HEK293 (cell line): ENCODE results near the gene GHITM.

Source experiments
- CTCF ChIA-PET: fragments of 350-600 bp; formaldehyde crosslinking; extraction: SDS; loops from one replicate; lab custom pipeline; 2021; ENCODE audit warnings: antibody characterized with exemption; lab: Yijun Ruan, JAX
- POLR2A ChIA-PET: fragments of 300-600 bp; formaldehyde crosslinking; extraction: SDS; loops from one replicate; lab custom pipeline; 2020; ENCODE audit warnings: antibody characterized with exemption, inconsistent platforms; lab: Yijun Ruan, JAX
- H3K27ac ChIP-seq: fragments of 200-500 bp; sonication (Bioruptor generic); 2 replicates; pipeline ENCODE4 v1.5.1; 2014; ENCODE audit warnings: low read depth, low read length, control low read depth, inconsistent platforms; ENCODE audit errors: extremely low read depth
- H3K36me3 ChIP-seq, 2 experiments: fragments of 200-500 bp in 1 of 2; sonication (Bioruptor generic) in 1 of 2; 1 replicate in 1 of 2; 2 replicates in 1 of 2; pipeline ENCODE4 v1.5.1; 2014 to 2017; ENCODE audit warnings: inconsistent platforms in 2 of 2, low read length in 2 of 2; ENCODE audit not compliant: control insufficient read depth in 2 of 2, insufficient read depth in 1 of 2
- H3K4me1 ChIP-seq: fragments of 200-500 bp; sonication (Bioruptor generic); 2 replicates; pipeline ENCODE4 v1.5.1; 2014; ENCODE audit warnings: mild to moderate bottlenecking, low read length, inconsistent platforms; ENCODE audit not compliant: control insufficient read depth, insufficient read depth
- H3K4me3 ChIP-seq: 2 replicates; pipeline ENCODE4 v1.5.1; 2011; ENCODE audit warnings: low read depth, mild to moderate bottlenecking, control low read depth, low read length, moderate library complexity
- H3K9me3 ChIP-seq: fragments of 200-500 bp; sonication (Bioruptor generic); 2 replicates; pipeline ENCODE4 v1.5.1; 2014; ENCODE audit warnings: low read depth, low read length, inconsistent platforms; ENCODE audit not compliant: control insufficient read depth, insufficient read depth
- GFI1B ChIP-seq: fragments of 450-650 bp; formaldehyde crosslinking; IDR thresholded peaks from 2 replicates; pipeline ENCODE4 v1.5.1; 2016; ENCODE audit warnings: missing biosample characterization, missing genetic modification characterization
- HOXC10 ChIP-seq: sonication (generic); formaldehyde crosslinking; IDR thresholded peaks from 2 replicates; pipeline ENCODE4 v1.8.1; 2023; ENCODE audit warnings: mild to moderate bottlenecking, missing genetic modification reagents
- SP2 ChIP-seq: fragments of 450-650 bp; formaldehyde crosslinking; IDR thresholded peaks from 2 replicates; pipeline ENCODE4 v1.5.1; 2016; ENCODE audit warnings: missing biosample characterization, missing genetic modification characterization
- WT1 ChIP-seq: fragments of 450-650 bp; formaldehyde crosslinking; IDR thresholded peaks from 2 replicates; pipeline ENCODE4 v1.5.1; 2016; ENCODE audit warnings: missing biosample characterization, missing genetic modification characterization
- YY1 ChIP-seq: fragments of 450-650 bp; formaldehyde crosslinking; IDR thresholded peaks from 2 replicates; pipeline ENCODE4 v1.5.1; 2018; ENCODE audit warnings: missing biosample characterization, missing genetic modification characterization
- ZBTB8A ChIP-seq: fragments of 450-650 bp; formaldehyde crosslinking; IDR thresholded peaks from 2 replicates; pipeline ENCODE4 v1.5.1; 2016; ENCODE audit warnings: missing biosample characterization, missing genetic modification characterization
- ZNF132 ChIP-seq: fragments of 450-650 bp; formaldehyde crosslinking; IDR thresholded peaks from 2 replicates; pipeline ENCODE4 v1.5.1; 2017; ENCODE audit warnings: missing biosample characterization, missing genetic modification characterization, borderline replicate concordance
- ZNF157 ChIP-seq: fragments of 450-650 bp; formaldehyde crosslinking; IDR thresholded peaks from 2 replicates; pipeline ENCODE4 v1.5.1; 2016; ENCODE audit warnings: missing biosample characterization, missing genetic modification characterization
- ZNF16 ChIP-seq: fragments of 450-650 bp; formaldehyde crosslinking; IDR thresholded peaks from 2 replicates; pipeline ENCODE4 v1.5.1; 2016; ENCODE audit warnings: low read depth, missing biosample characterization, missing genetic modification characterization
- ZNF24 ChIP-seq: fragments of 450-650 bp; formaldehyde crosslinking; IDR thresholded peaks from 2 replicates; pipeline ENCODE4 v1.5.1; 2016; ENCODE audit warnings: missing biosample characterization, missing genetic modification characterization
- ZNF311 ChIP-seq: fragments of 450-650 bp; formaldehyde crosslinking; IDR thresholded peaks from 2 replicates; pipeline ENCODE4 v1.5.1; 2017; ENCODE audit warnings: missing biosample characterization, missing genetic modification characterization, borderline replicate concordance
- ZNF404 ChIP-seq: fragments of 450-650 bp; formaldehyde crosslinking; IDR thresholded peaks from 2 replicates; pipeline ENCODE4 v1.5.1; 2017; ENCODE audit warnings: missing biosample characterization, missing genetic modification characterization
- ZNF416 ChIP-seq: fragments of 450-650 bp; formaldehyde crosslinking; IDR thresholded peaks from 2 replicates; pipeline ENCODE4 v1.5.1; 2016; ENCODE audit warnings: missing biosample characterization, missing genetic modification characterization
- ZNF449 ChIP-seq: fragments of 450-650 bp; formaldehyde crosslinking; IDR thresholded peaks from 2 replicates; pipeline ENCODE4 v1.5.1; 2017; ENCODE audit warnings: missing biosample characterization, mild to moderate bottlenecking, missing genetic modification characterization, moderate library complexity
- ZNF513 ChIP-seq: fragments of 450-650 bp; IDR thresholded peaks from 2 replicates; pipeline ENCODE4 v1.5.1; 2018; ENCODE audit warnings: missing biosample characterization, missing genetic modification characterization
- ZNF514 ChIP-seq: fragments of 450-650 bp; formaldehyde crosslinking; IDR thresholded peaks from 2 replicates; pipeline ENCODE4 v1.5.1; 2016; ENCODE audit warnings: missing biosample characterization, missing genetic modification characterization
- ZNF580 ChIP-seq: fragments of 450-650 bp; formaldehyde crosslinking; IDR thresholded peaks from 2 replicates; pipeline ENCODE4 v1.5.1; 2016; ENCODE audit warnings: missing biosample characterization, missing genetic modification characterization
- ZNF623 ChIP-seq: fragments of 450-650 bp; formaldehyde crosslinking; IDR thresholded peaks from 2 replicates; pipeline ENCODE4 v1.5.1; 2016; ENCODE audit warnings: missing biosample characterization, missing genetic modification characterization
- ZNF677 ChIP-seq: fragments of 450-650 bp; IDR thresholded peaks from 2 replicates; pipeline ENCODE4 v1.5.0; 2018; ENCODE audit warnings: missing biosample characterization, mild to moderate bottlenecking, missing genetic modification characterization, moderate library complexity
- ZNF837 ChIP-seq: fragments of 450-650 bp; formaldehyde crosslinking; IDR thresholded peaks from 2 replicates; pipeline ENCODE4 v1.5.1; 2016; ENCODE audit warnings: missing biosample characterization, missing genetic modification characterization
- ZSCAN4 ChIP-seq: fragments of 450-650 bp; formaldehyde crosslinking; IDR thresholded peaks from 2 replicates; pipeline ENCODE4 v1.5.1; 2017; ENCODE audit warnings: missing biosample characterization, missing genetic modification characterization
- TF ChIP-seq, protein P1 (sequence below): sonication (generic); formaldehyde crosslinking; IDR thresholded peaks from 2 replicates; pipeline ENCODE4 v1.8.1; 2022; ENCODE audit warnings: mild to moderate bottlenecking, moderate library complexity, missing genetic modification reagents
- TF ChIP-seq, protein P2 (sequence below): fragments of 450-650 bp; formaldehyde crosslinking; IDR thresholded peaks from 2 replicates; pipeline ENCODE4 v1.5.1; 2016; ENCODE audit warnings: missing biosample characterization, missing genetic modification characterization, low read depth
- TF ChIP-seq, protein P3 (sequence below): fragments of 450-650 bp; formaldehyde crosslinking; IDR thresholded peaks from 2 replicates; pipeline ENCODE4 v1.5.1; 2016; ENCODE audit warnings: missing biosample characterization, missing genetic modification characterization

The GHITM gene

DNA sequence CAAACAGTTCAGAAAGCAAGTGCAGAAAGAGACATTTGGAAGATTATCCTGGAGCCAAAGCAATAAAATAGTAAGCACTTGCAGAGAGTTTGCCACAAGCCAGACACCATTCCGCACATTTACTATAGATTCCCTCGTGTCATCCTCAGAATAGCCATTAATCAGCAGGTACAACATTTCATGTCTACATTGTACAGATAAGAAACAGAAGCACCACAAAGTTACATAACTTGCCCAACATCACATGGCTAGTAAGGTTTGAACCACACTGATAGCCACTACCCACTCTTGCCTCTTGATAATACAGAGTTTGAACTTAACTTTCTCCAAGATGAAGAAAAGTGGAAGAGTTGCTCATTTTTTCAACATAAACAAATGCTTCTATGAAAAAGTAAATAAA lies 40.6 kb upstream of the GHITM start:
- TF ChIP-seq ZNF837 (no peak), ZNF513 (tag by site-specific recombination) (no peak), ZNF677 (no peak), ZBTB8A (tag by site-specific recombination) (no peak), SP2 (tag by site-specific recombination) (no peak), ZNF132 (tag by site-specific recombination) (no peak), ZNF623 (tag by site-specific recombination) (no peak), ZNF16 (tag by site-specific recombination) (no peak), ZNF157 (tag by site-specific recombination) (no peak)
- TF ChIP-seq, protein P1, sequence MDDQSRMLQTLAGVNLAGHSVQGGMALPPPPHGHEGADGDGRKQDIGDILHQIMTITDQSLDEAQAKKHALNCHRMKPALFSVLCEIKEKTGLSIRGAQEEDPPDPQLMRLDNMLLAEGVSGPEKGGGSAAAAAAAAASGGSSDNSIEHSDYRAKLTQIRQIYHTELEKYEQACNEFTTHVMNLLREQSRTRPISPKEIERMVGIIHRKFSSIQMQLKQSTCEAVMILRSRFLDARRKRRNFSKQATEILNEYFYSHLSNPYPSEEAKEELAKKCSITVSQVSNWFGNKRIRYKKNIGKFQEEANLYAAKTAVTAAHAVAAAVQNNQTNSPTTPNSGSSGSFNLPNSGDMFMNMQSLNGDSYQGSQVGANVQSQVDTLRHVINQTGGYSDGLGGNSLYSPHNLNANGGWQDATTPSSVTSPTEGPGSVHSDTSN (CRISPR knock-in tag): no peak
- CTCF ChIA-PET: interaction anchor here (0.5 kb wide), 1 partner anchor 100 kb away, joined by 5 read pairs; no protein-coding TSS in a partner anchor
- Histone ChIP-seq H3K36me3 (no peaks in the 10 kb centered on the region), H3K4me1 (no peaks in the 10 kb centered on the region), H3K27ac (no peak overlapping the region), H3K4me3 (no peak overlapping the region), H3K9me3 (no peaks in the 10 kb centered on the region)
- POLR2A ChIA-PET: no interaction called here

- no peaks in the 10 kb centered on the region for H3K4me1 ChIP-seq
- POLR2A ChIA-PET: no interaction called here
- no peaks in the 10 kb centered on the region for H3K36me3 ChIP-seq
- no peak overlapping the region for H3K4me3 ChIP-seq
- no peaks in the 10 kb centered on the region for H3K9me3 ChIP-seq
- CTCF ChIA-PET: interaction anchor here (0.7 kb wide), 1 partner anchor 16 kb away, joined by 3 read pairs; no protein-coding TSS in a partner anchor
- no peak overlapping the region for H3K27ac ChIP-seq
- no peak for TF ChIP-seq ZNF24 (tag by site-specific recombination)
- TF ChIP-seq WT1: no peak
- no peak for TF ChIP-seq ZNF311 (tag by site-specific recombination)
- TF ChIP-seq, protein P2, sequence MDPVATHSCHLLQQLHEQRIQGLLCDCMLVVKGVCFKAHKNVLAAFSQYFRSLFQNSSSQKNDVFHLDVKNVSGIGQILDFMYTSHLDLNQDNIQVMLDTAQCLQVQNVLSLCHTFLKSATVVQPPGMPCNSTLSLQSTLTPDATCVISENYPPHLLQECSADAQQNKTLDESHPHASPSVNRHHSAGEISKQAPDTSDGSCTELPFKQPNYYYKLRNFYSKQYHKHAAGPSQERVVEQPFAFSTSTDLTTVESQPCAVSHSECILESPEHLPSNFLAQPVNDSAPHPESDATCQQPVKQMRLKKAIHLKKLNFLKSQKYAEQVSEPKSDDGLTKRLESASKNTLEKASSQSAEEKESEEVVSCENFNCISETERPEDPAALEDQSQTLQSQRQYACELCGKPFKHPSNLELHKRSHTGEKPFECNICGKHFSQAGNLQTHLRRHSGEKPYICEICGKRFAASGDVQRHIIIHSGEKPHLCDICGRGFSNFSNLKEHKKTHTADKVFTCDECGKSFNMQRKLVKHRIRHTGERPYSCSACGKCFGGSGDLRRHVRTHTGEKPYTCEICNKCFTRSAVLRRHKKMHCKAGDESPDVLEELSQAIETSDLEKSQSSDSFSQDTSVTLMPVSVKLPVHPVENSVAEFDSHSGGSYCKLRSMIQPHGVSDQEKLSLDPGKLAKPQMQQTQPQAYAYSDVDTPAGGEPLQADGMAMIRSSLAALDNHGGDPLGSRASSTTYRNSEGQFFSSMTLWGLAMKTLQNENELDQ (tag by site-specific recombination): no peak
- TF ChIP-seq GFI1B (tag by site-specific recombination): no peak
- no peak for TF ChIP-seq ZNF404 (tag by site-specific recombination)
- TF ChIP-seq, protein P3, sequence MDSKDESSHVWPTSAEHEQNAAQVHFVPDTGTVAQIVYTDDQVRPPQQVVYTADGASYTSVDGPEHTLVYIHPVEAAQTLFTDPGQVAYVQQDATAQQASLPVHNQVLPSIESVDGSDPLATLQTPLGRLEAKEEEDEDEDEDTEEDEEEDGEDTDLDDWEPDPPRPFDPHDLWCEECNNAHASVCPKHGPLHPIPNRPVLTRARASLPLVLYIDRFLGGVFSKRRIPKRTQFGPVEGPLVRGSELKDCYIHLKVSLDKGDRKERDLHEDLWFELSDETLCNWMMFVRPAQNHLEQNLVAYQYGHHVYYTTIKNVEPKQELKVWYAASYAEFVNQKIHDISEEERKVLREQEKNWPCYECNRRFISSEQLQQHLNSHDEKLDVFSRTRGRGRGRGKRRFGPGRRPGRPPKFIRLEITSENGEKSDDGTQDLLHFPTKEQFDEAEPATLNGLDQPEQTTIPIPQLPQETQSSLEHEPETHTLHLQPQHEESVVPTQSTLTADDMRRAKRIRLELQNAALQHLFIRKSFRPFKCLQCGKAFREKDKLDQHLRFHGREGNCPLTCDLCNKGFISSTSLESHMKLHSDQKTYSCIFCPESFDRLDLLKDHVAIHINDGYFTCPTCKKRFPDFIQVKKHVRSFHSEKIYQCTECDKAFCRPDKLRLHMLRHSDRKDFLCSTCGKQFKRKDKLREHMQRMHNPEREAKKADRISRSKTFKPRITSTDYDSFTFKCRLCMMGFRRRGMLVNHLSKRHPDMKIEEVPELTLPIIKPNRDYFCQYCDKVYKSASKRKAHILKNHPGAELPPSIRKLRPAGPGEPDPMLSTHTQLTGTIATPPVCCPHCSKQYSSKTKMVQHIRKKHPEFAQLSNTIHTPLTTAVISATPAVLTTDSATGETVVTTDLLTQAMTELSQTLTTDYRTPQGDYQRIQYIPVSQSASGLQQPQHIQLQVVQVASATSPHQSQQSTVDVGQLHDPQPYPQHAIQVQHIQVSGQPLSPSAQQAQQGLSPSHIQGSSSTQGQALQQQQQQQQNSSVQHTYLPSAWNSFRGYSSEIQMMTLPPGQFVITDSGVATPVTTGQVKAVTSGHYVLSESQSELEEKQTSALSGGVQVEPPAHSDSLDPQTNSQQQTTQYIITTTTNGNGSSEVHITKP: no peak
- no peak for TF ChIP-seq ZNF449
- no peak for TF ChIP-seq HOXC10 (CRISPR knock-in tag)
- TF ChIP-seq ZSCAN4 (tag by site-specific recombination): no peak
- no peak for TF ChIP-seq ZNF514 (tag by site-specific recombination)
- no peak for TF ChIP-seq YY1 (tag by site-specific recombination)
- no peak for TF ChIP-seq ZNF580 (tag by site-specific recombination)
- no peak for TF ChIP-seq ZNF416
These were observed 38.3 kb upstream of the GHITM start for GRCh38 chr10:84101042-84101441.
